T-helper 1 cell treated with Interleukin-12 subunit alpha and Interleukin-12 subunit beta and Interleukin-4 antibody, amounts not matched to agents 30 μg/mL and 1 μg/mL, for 36 hours (primary cell): Measurements from ENCODE around the gene TPCN1.
"Not testable (repeated sequence)": the region's sequence is repeated elsewhere in the genome, so short reads cannot be mapped to it uniquely, and the experiment has no call there.

Source experiments
- H3K27ac Mint-ChIP-seq: one replicate; pipeline ENCODE4 v1.8.0; 2021; ENCODE audit warnings: mild to moderate bottlenecking, mixed read lengths
- H3K27me3 Mint-ChIP-seq: one replicate; pipeline ENCODE4 v1.8.0; 2021; ENCODE audit warnings: low read depth, mixed read lengths
- H3K36me3 Mint-ChIP-seq: one replicate; pipeline ENCODE4 v1.8.0; 2021; ENCODE audit warnings: low read depth, mixed read lengths
- H3K4me1 Mint-ChIP-seq: one replicate; pipeline ENCODE4 v1.8.0; 2021; ENCODE audit warnings: low read depth, mixed read lengths
- H3K4me3 Mint-ChIP-seq: one replicate; pipeline ENCODE4 v1.8.0; 2021; ENCODE audit warnings: mild to moderate bottlenecking, moderate library complexity, mixed read lengths
- H3K9me3 Mint-ChIP-seq: one replicate; pipeline ENCODE4 v1.8.0; 2021; ENCODE audit warnings: mixed read lengths

TPCN1 gene

DNA sequence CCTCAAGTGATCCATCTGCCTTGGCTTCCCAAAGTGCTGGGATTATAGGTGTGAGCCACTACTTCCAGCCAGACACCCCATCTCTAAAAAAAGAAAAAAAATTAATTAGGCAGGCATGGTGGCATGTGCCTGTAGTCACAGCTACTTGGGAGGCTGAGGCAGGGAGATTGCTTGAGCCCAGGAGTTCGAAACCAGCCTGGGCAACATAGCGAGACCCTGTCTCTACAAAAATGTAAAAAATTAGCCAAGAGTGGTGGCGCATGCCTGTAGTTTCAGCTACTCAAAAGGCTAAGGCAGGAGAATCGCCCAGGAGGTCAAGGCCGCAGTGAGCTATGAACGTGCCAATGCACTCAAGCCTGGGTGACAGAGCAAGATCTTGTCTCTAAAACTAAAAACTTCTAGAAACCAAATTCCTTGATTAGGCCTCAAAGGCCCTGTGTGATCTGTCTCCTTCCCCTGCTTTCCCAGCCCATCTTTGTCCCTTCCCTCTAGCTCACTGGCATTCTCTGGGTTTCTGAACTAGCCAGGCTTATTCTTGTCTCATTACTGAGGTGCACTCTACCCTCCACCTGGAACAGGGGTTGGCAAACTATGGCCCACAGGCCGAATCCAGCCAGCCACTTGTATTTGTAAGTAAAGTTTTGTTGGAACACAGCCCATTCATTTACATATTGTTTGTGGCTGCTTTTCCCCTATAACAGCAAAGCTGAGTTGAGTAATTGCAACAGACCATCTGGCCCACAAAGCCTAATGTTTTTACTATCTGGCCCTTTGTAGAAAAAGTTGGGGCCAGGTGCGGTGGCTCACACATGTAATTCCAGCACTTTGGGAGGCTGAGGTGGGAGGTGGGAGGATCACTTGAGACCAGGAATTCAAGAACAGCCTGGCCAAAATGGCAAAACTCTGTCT, 17.2 kb upstream of the TPCN1 start:
- no peaks in the 10 kb centered on the region for H3K9me3 Mint-ChIP-seq
- H3K4me3 Mint-ChIP-seq = no peak overlapping the region
- H3K36me3 Mint-ChIP-seq = no peaks in the 10 kb centered on the region
- peaks cover 29% of the 10 kb centered on the region for H3K4me1 Mint-ChIP-seq
- H3K27me3 Mint-ChIP-seq = no peaks in the 10 kb centered on the region
- peak overlapping the region; percentile 24 for H3K27ac Mint-ChIP-seq

DNA sequence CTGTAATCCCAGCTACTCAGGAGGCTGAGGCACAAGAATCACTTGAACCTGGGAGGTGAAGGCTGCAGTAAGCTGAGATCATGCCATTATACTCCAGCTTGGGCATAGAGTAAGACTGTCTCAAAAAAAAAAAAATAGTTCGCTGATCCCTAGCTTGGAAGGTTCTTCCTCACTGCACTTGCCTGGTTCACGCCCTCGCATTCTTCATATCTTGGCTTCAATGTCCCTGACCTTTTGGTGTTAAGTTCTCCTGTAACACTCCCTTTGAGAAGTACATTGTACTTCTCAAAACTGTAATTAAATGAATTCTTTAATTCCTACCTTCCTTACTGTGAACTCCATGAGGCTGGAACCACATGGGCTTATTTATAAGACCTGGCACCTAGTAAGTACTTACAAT, 16.5 kb upstream of the TPCN1 start:
- H3K36me3 Mint-ChIP-seq = no peaks in the 10 kb centered on the region
- no peak overlapping the region for H3K27ac Mint-ChIP-seq
- H3K4me3 Mint-ChIP-seq = no peak overlapping the region
- no peaks in the 10 kb centered on the region for H3K9me3 Mint-ChIP-seq
- no peaks in the 10 kb centered on the region for H3K27me3 Mint-ChIP-seq
- peaks cover 35% of the 10 kb centered on the region for H3K4me1 Mint-ChIP-seq

DNA sequence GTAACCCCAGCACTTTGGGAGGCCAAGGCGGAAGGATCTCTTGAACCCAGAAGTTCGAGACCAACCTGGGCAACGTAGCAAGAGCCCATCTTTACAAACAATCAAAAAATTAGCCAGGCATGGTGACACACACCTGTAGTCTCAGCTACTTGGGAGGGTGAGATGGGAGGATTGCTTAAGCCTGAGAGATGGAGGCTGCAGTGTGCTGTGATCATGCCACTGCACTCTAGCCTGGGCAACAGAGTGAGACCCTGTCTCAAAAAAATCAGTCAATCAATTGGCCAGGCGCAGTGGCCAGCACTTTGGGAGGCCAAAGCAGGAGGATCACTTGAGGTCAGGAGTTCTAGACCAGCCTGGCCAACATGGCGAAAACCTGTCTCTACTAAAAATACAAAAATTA, 14.5 kb upstream of the TPCN1 start:
- not testable (repeated sequence) for H3K36me3 Mint-ChIP-seq, H3K27me3 Mint-ChIP-seq, H3K4me3 Mint-ChIP-seq, H3K9me3 Mint-ChIP-seq
- H3K27ac Mint-ChIP-seq = peak overlapping the region; percentile 95
- H3K4me1 Mint-ChIP-seq = peaks cover 48% of the 10 kb centered on the region

DNA sequence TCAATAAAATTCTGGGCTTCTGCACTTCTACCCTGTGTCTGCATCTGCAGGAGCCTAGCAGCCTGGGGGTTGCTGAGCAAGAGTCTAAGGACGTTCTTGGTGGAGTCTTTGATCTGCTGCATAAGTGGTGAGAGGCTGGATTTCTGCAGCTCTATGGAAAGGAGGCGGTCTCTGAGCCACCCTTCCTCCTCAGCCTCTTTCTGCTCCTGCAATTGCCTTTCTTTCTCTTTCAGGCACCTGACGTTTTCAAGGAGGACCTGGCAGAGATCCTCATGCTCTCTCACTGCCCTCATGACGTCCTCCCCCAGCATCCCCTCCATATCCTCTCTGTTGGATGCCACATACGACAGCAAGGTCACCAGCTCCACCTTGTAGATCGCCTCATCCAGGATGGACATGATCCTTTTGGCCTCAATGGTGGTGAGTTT, 13.6 kb upstream of the TPCN1 start:
- Mint-ChIP-seq H3K36me3 (peaks cover 8% of the 10 kb centered on the region), H3K27ac (peak overlapping the region; percentile 95), H3K4me1 (peaks cover 48% of the 10 kb centered on the region), H3K27me3 (no peaks in the 10 kb centered on the region), H3K4me3 (peak overlapping the region; percentile 79), H3K9me3 (peaks cover 3% of the 10 kb centered on the region)

DNA sequence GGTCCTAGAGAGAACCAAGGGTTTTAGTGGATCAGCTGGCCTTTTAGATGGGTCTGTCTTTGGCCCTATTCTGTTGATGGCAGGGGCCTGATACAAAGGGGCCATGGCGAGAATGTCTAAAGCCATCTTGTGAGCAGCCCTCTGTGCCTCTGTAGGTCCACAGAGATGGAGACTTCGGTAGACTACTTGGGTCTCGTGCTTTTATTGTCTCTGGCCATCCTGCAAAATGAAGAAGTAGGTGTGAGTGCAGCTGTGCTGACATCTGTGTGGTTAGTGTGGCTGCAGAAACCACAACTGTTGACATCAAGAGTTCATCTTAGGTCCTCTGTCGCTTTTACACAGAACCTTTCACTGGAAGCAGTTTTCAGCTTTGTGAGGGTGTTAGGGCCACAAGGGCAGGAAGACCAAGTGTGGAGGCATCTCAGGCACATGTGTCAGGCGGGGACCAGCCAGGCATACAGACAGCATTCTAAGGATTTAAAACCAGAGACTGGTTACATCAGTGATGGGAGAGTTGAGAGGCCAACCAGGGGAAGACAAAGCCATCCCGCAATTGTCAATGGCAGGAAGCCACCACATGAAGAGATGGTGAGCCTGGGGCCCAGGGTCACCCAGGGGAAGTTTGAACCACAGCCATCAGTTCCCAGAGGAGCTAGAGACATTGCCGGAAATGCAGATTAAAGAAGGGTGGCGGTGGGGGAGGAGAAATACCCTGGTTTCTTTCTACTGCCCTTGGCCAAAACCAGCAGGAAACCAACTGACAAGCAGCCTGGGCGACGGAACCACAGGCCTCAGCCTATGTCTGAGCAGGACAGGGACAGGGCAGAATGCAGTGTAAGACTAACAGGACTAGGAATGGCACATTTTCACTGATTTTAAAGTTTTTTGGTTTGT, 13.0 kb upstream of the TPCN1 start:
- peaks cover 51% of the 10 kb centered on the region for H3K4me1 Mint-ChIP-seq
- peak overlapping the region; percentile 79 for H3K4me3 Mint-ChIP-seq
- peak overlapping the region; percentile 95 for H3K27ac Mint-ChIP-seq
- H3K9me3 Mint-ChIP-seq = peaks cover 3% of the 10 kb centered on the region
- peaks cover 11% of the 10 kb centered on the region for H3K36me3 Mint-ChIP-seq
- no peaks in the 10 kb centered on the region for H3K27me3 Mint-ChIP-seq

DNA sequence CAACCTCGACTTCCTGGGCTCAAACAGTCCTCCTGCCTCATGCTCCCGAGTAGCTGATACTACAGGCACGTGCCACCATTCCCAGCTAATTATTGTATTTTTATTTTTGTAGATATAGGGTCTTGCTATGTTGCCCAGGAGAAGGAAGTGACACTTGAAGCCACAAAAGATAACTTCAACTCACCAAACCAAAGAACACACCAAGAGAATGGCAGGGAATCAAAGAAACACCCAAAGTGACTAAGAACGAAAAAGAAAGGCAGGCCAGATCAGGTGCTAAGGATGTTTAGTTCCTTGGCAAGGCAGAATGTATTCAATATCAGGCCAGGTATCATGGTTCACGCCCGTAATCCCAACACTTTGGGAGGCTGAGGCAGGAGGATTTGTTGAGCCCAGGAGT, 10.1 kb upstream of the TPCN1 start:
- Mint-ChIP-seq H3K4me3 (peak overlapping the region; percentile 2), H3K9me3 (peaks cover 3% of the 10 kb centered on the region), H3K27ac (peak overlapping the region; percentile 77), H3K27me3 (peaks cover 3% of the 10 kb centered on the region), H3K36me3 (peaks cover 17% of the 10 kb centered on the region), H3K4me1 (peaks cover 68% of the 10 kb centered on the region)

DNA sequence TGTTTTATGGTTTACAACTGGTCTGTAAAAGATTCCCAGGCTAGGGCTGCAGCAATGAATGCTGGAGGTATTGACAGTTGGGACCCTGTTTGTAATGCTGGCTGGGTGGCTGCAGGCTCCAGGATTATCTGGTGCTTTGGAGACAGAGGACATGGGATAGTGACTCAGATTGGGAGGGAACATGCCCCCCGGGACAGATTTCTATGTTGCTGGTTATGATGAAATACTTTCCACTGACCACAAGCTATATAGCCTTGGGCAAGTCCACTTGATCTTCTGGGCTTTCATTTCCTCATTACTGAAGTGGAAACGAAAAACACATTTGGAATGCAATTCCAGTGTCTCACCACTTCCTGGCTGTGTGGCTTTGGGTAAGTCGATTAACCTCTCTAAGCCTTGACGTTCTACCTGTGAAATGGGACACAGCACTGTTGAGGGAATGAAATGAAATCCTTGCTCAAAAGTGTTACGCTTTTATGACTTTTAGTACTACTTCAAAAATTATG, 6.3 kb upstream of the TPCN1 start:
- peaks cover 52% of the 10 kb centered on the region for H3K4me1 Mint-ChIP-seq
- H3K9me3 Mint-ChIP-seq = peaks cover 3% of the 10 kb centered on the region
- peak overlapping the region; percentile 63 for H3K4me3 Mint-ChIP-seq
- peak overlapping the region; percentile 2 for H3K27ac Mint-ChIP-seq
- peaks cover 18% of the 10 kb centered on the region for H3K36me3 Mint-ChIP-seq
- peaks cover 3% of the 10 kb centered on the region for H3K27me3 Mint-ChIP-seq

DNA sequence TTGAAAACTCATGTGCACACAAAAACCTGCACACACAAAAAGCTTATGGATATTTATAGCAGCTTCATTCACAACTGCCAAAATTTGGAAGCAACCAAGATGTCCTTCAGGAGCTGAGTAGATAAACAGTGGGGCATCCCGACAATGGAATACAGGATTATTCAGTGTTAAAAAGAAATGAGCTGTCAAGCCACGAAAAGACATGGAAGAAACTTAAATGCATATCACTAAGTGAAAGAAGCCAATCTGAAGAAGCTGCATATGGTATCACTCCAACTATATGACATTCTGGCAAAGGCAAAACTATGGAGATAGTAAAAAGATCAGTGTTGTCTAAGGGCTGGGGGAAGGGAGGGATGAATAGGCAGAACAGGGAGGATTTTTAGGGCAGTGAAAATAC, 5.2 kb upstream of the TPCN1 start:
- H3K4me1 Mint-ChIP-seq = peaks cover 51% of the 10 kb centered on the region
- H3K4me3 Mint-ChIP-seq = no peak overlapping the region
- no peak overlapping the region for H3K27ac Mint-ChIP-seq
- peaks cover 14% of the 10 kb centered on the region for H3K36me3 Mint-ChIP-seq
- peaks cover 3% of the 10 kb centered on the region for H3K27me3 Mint-ChIP-seq
- no peaks in the 10 kb centered on the region for H3K9me3 Mint-ChIP-seq

DNA sequence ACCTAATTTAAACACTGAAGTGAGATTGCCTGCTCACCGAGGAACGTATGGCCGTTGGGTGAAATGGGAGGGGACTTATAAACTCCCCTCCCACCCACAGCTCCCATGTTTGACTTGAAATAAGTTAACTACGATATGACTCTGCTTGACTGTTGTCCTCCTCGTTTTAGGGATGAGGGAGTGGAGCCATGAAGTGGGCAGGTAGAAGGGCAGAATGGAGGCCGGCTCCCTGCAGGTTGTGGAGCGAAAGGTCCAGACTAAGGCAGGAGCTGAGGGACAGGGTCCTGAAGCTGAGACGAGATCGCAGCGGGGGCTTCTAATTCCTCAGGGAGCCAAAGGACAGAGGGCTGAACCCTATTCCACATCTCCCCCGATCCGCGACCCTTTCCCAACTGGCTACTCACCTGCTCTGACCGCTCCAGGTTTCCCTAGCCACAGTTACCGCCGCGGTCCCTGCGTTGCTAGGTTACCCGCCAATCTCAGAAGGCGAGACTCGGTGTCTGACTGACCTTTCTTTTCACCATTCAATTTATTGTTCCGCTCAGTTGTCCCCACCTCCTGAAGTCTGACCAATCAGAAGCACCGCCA, 577 bp upstream of the TPCN1 start:
- no peaks in the 10 kb centered on the region for H3K9me3 Mint-ChIP-seq
- peaks cover 3% of the 10 kb centered on the region for H3K27me3 Mint-ChIP-seq
- H3K4me1 Mint-ChIP-seq = peaks cover 41% of the 10 kb centered on the region
- peak overlapping the region; percentile 96 for H3K27ac Mint-ChIP-seq
- H3K36me3 Mint-ChIP-seq = peaks cover 3% of the 10 kb centered on the region
- H3K4me3 Mint-ChIP-seq = peak overlapping the region; percentile 96

DNA sequence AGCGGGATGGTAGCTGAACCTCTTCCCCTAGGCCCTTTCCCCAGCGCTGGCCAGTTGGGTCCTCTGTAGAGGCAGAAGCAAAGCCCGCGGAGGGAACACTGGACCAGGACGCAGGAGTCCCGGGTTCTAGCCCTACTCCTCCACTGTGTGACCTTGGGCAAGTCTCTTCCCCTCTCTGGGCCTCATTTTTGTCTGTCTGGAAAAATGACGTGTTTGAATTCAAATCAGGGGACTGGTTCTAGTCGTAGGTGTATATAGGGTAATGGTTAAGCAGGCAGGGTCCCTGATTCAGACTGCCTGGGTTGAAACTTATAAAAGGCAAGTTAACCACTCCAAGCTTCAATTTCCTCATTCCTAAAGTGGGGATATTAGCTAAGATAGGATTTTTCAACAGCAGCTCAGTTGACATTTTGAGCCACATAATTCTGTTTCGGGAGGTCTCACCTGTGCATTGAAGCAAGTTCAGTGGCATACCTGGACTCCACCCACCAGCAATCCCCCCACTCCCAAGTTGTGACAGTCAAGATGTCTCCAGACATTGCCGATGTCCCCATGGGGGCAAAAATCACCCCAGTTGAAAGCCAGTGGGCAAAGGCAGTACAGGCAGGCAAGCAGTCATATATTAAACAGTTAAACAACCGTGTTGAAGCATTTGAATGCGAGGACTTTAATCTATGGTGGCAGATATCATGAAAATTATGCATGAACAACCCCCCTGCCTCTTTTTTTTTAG, 899 bp downstream of the TPCN1 start:
- Mint-ChIP-seq H3K9me3 (no peaks in the 10 kb centered on the region), H3K27ac (peak overlapping the region; percentile 96), H3K4me1 (peaks cover 33% of the 10 kb centered on the region), H3K27me3 (no peaks in the 10 kb centered on the region), H3K36me3 (peaks cover 3% of the 10 kb centered on the region), H3K4me3 (peak overlapping the region; percentile 96)

DNA sequence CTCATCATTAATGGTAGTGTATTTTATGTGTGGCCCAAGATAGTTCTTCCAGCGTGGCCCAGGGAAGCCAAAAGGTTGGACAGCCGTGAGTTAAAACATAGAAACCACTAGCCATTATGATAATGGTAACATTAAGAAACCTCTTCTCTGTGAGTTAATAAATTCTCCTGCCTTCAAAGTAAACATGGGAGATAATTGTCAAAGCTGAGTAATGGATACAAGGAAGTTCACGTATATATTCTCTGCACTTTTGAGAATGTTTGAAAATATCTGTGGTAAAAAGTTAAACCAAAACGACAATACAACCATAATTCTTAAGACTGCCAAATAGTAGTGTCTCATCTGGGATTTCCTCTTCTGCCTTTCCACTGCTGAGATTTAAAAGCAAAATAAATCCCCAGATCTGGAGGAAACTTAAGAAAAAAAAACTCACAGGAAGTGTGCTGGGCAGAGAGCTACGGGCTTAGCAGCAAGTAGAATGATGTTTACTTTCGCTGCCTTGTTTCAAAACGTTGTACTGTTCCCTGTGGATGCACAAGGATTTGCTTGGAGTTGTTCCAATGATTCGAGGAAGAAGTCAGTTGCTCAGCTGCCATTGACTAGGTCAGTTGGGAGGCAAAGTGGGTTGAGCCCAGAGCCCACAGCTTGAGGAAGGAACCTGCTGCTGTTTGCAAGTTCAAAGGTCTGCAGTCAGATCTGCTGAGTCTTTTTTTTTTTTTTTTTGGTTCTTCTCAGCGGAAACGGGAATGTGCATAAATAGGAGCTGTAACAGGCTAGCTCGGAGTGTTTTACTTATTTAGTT, 1.7 kb downstream of the TPCN1 start:
- Mint-ChIP-seq H3K4me3 (peak overlapping the region; percentile 96), H3K27me3 (no peaks in the 10 kb centered on the region), H3K9me3 (no peaks in the 10 kb centered on the region), H3K36me3 (peaks cover 9% of the 10 kb centered on the region), H3K27ac (peak overlapping the region; percentile 96), H3K4me1 (peaks cover 29% of the 10 kb centered on the region)

DNA sequence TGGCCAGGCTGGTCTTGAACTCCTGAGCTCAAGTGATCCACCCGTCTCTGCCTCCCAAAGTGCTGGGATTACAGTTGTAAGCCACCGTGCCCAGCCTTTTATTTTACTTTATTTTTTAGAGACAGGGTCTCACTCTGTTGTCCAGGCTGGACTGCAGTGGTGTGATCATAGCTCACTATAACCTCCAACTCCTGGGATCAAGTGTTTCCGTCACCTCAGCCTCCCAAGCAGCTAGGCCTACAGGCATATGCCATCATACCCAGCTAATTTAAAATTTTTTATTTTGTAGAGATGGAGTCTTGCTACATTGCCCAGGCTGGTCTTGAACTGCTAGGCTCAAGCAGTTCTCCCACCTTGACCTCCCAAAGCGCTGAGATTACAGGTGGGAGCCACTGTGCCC, 3.7 kb downstream of the TPCN1 start:
- peaks cover 18% of the 10 kb centered on the region for H3K36me3 Mint-ChIP-seq
- no peaks in the 10 kb centered on the region for H3K9me3 Mint-ChIP-seq
- peaks cover 45% of the 10 kb centered on the region for H3K4me1 Mint-ChIP-seq

More for the DNA sequence above, 3.7 kb downstream of the TPCN1 start:
- Mint-ChIP-seq H3K27ac (no peak overlapping the region), H3K27me3 (no peaks in the 10 kb centered on the region), H3K4me3 (no peak overlapping the region)
